H1 (cell line): ENCODE results near the gene SORCS3. TPM values are rescaled to one million over a fixed set of nuclear protein-coding genes. Genes with fewer than 3 reads are reported as not detected.

Source experiments
- CTCF ChIA-PET: fragments of 300-600 bp; sonication (Branson Sonifier 250); formaldehyde crosslinking; loops from one replicate; lab custom pipeline; 2021; ENCODE audit not compliant: partially characterized antibody; lab: Charles Lee
- POLR2A ChIA-PET: fragments of 300-600 bp; sonication (Branson Sonifier 250); formaldehyde crosslinking; loops from one replicate; lab custom pipeline; 2021; ENCODE audit warnings: inconsistent platforms; ENCODE audit not compliant: partially characterized antibody; lab: Charles Lee
- DNase-seq, 2 experiments: peaks; one replicate each; pipeline versions ENCODE4 v3.0.0 to v3.0.0-alpha.2; 2010 to 2022; ENCODE audit warnings: low spot score in 2 of 2, low read depth in 1 of 2, mixed read lengths in 1 of 2
- FAIRE-seq: peaks from 2 replicates; lab custom pipeline; 2011; peaks lifted over from hg19 to GRCh38; lab: Jason Lieb, UNC
- H2AFZ ChIP-seq: 2 replicates; pipeline ENCODE4 v1.8.1; 2012; ENCODE audit warnings: low read length, inconsistent platforms
- H2AK5ac ChIP-seq: 2 replicates; pipeline ENCODE4 v1.6.1; 2013; ENCODE audit warnings: low read depth, low read length
- H2BK120ac ChIP-seq: replicated peaks from 2 replicates; pipeline ENCODE3; 2013; ENCODE audit warnings: low read depth, low read length, inconsistent platforms
- H2BK12ac ChIP-seq: 2 replicates; pipeline ENCODE4 v1.6.1; 2013; ENCODE audit warnings: low read depth, low read length
- H2BK15ac ChIP-seq: 2 replicates; pipeline ENCODE4 v1.6.1; 2013; ENCODE audit warnings: low read length
- H2BK20ac ChIP-seq: 2 replicates; pipeline ENCODE4 v1.6.1; 2013; ENCODE audit warnings: low read length
- H2BK5ac ChIP-seq: 2 replicates; pipeline ENCODE4 v1.6.1; 2013; ENCODE audit warnings: low read depth, low read length
- H3K14ac ChIP-seq: 2 replicates; pipeline ENCODE4 v1.6.1; 2013; ENCODE audit warnings: inconsistent platforms; ENCODE audit not compliant: insufficient read length
- H3K18ac ChIP-seq: 2 replicates; pipeline ENCODE4 v1.6.1; 2013; ENCODE audit warnings: low read length; ENCODE audit errors: extremely low read depth
- H3K23ac ChIP-seq: 2 replicates; pipeline ENCODE4 v1.6.1; 2013; ENCODE audit warnings: inconsistent platforms; ENCODE audit not compliant: insufficient read length
- H3K23me2 ChIP-seq: 2 replicates; pipeline ENCODE4 v1.6.1; 2013; ENCODE audit warnings: low read depth, low read length
- H3K27ac ChIP-seq: 2 replicates; pipeline ENCODE4 v1.6.1; 2011; ENCODE audit warnings: low read depth, low read length, inconsistent platforms
- H3K27me3 ChIP-seq, 4 experiments: replicated peaks in 1 of 4; 1 replicate in 1 of 4; 2 replicates in 3 of 4; pipeline versions ENCODE4 v1.6.1 to v1.8.1; 2011 to 2013; ENCODE audit warnings: low read length in 3 of 4, mild to moderate bottlenecking in 3 of 4, inconsistent platforms in 2 of 4, mixed read lengths in 2 of 4, moderate library complexity in 1 of 4; ENCODE audit not compliant: control insufficient read depth in 3 of 4, insufficient read depth in 3 of 4; ENCODE audit errors: extremely low read depth in 1 of 4
- H3K36me3 ChIP-seq, 4 experiments: 2 replicates each; pipeline versions ENCODE4 v1.6.1 to v1.8.1; 2011 to 2013; ENCODE audit warnings: mild to moderate bottlenecking in 4 of 4, low read length in 3 of 4, moderate library complexity in 2 of 4, control low read depth in 1 of 4, inconsistent platforms in 1 of 4; ENCODE audit not compliant: insufficient read depth in 4 of 4, control insufficient read depth in 2 of 4
- H3K4ac ChIP-seq: replicated peaks from 2 replicates; pipeline ENCODE3; 2013; ENCODE audit warnings: low read length, low read depth, mixed read lengths, inconsistent platforms; ENCODE audit not compliant: insufficient read length
- H3K4me1 ChIP-seq, 4 experiments: replicated peaks in 1 of 4; 1 replicate in 1 of 4; 2 replicates in 3 of 4; pipeline versions ENCODE4 v1.6.1 to v1.8.1; 2011 to 2013; ENCODE audit warnings: low read length in 3 of 4, inconsistent platforms in 2 of 4, mixed read lengths in 1 of 4; ENCODE audit not compliant: insufficient read depth in 4 of 4, control insufficient read depth in 3 of 4
- H3K4me2 ChIP-seq, 2 experiments: 2 replicates each; pipeline versions ENCODE4 v1.6.1 to v1.8.1; 2011 to 2013; ENCODE audit warnings: low read depth in 2 of 2, low read length in 2 of 2, control low read depth in 1 of 2, inconsistent platforms in 1 of 2, mild to moderate bottlenecking in 1 of 2; ENCODE audit not compliant: insufficient read depth in 1 of 2
- H3K4me3 ChIP-seq, 4 experiments: fragments of 200-600, 300-600 bp in 1 of 4; sonication (generic), shearing (Covaris generic), sonication (Bioruptor Twin) in 1 of 4; 2 replicates each; pipeline versions ENCODE4 v1.5.1 to v1.8.1; 2011 to 2016; ENCODE audit warnings: low read length in 4 of 4, low read depth in 3 of 4, control low read depth in 2 of 4, inconsistent platforms in 2 of 4, mild to moderate bottlenecking in 2 of 4, mixed read lengths in 1 of 4, moderate library complexity in 1 of 4; ENCODE audit not compliant: insufficient read depth in 2 of 4; ENCODE audit errors: extremely low read depth in 1 of 4
- H3K56ac ChIP-seq: replicated peaks from 2 replicates; pipeline ENCODE3; 2013; ENCODE audit warnings: low read depth, mild to moderate bottlenecking, mixed read lengths, low read length, inconsistent platforms; ENCODE audit not compliant: insufficient read length
- H3K79me1 ChIP-seq: 2 replicates; pipeline ENCODE4 v1.6.1; 2013; ENCODE audit warnings: low read depth, low read length, control low read depth
- H3K79me2 ChIP-seq, 2 experiments: 2 replicates each; pipeline versions ENCODE4 v1.6.1 to v1.8.1; 2012 to 2013; ENCODE audit warnings: low read length in 2 of 2, mild to moderate bottlenecking in 2 of 2, inconsistent platforms in 1 of 2; ENCODE audit not compliant: insufficient read depth in 2 of 2, control insufficient read depth in 1 of 2
- H3K9ac ChIP-seq, 4 experiments: replicated peaks in 1 of 4; 1 replicate in 1 of 4; 2 replicates in 3 of 4; pipeline versions ENCODE4 v1.6.1 to v1.8.1; 2011 to 2013; ENCODE audit warnings: low read depth in 3 of 4, low read length in 3 of 4, control low read depth in 2 of 4, mild to moderate bottlenecking in 2 of 4, moderate library complexity in 2 of 4, inconsistent platforms in 1 of 4; ENCODE audit errors: extremely low read depth in 1 of 4
- H3K9me3 ChIP-seq, 2 experiments: 2 replicates each; pipeline versions ENCODE4 v1.6.1 to v1.8.1; 2012 to 2013; ENCODE audit warnings: mild to moderate bottlenecking in 2 of 2, moderate library complexity in 2 of 2, control low read depth in 1 of 2, inconsistent platforms in 1 of 2, low read depth in 1 of 2, low read length in 1 of 2, mixed read lengths in 1 of 2; ENCODE audit not compliant: insufficient read depth in 2 of 2
- H4K20me1 ChIP-seq, 2 experiments: replicated peaks in 1 of 2; 2 replicates each; pipeline versions ENCODE3 to v1.8.1; 2011 to 2013; ENCODE audit warnings: inconsistent platforms in 2 of 2, low read length in 2 of 2, mild to moderate bottlenecking in 1 of 2; ENCODE audit not compliant: insufficient read depth in 2 of 2, control insufficient read depth in 1 of 2
- H4K5ac ChIP-seq: 2 replicates; pipeline ENCODE4 v1.6.1; 2013; ENCODE audit warnings: low read length, low read depth, mixed read lengths, inconsistent platforms; ENCODE audit not compliant: insufficient read length
- H4K8ac ChIP-seq: 2 replicates; pipeline ENCODE4 v1.8.0; 2013; ENCODE audit warnings: mild to moderate bottlenecking, moderate library complexity, low read length, inconsistent platforms; ENCODE audit not compliant: insufficient read depth; ENCODE audit errors: extremely low read depth
- H4K91ac ChIP-seq: replicated peaks from 2 replicates; pipeline ENCODE3; 2013; ENCODE audit warnings: low read length, mixed read lengths, inconsistent platforms; ENCODE audit not compliant: insufficient read length
- BACH1 ChIP-seq: IDR thresholded peaks from 2 replicates; pipeline ENCODE4 v1.6.1; 2012; ENCODE audit warnings: low read length, improper control_type of control experiment
- CHD2 ChIP-seq: IDR thresholded peaks from 2 replicates; pipeline ENCODE4 v1.6.1; 2012; ENCODE audit warnings: low read length, improper control_type of control experiment
- WGBS, 2 experiments: shearing (Covaris generic) in 1 of 2; methylation state at CpG; one replicate each; pipeline versions ENCODE4 v1.1.6 to v1.1.7; 2013 to 2015; ENCODE audit warnings: low lambda C conversion rate in 2 of 2, mixed read lengths in 2 of 2, inconsistent platforms in 1 of 2, low coverage in 1 of 2, missing lambda C conversion rate in 1 of 2; ENCODE audit not compliant: insufficient replicate concordance in 2 of 2, insufficient coverage in 1 of 2, insufficient read length in 1 of 2; ENCODE audit errors: extremely low coverage in 1 of 2, missing lambda C conversion rate in 1 of 2; 5-methylcytosine and 5-hydroxymethylcytosine counted together
- polyA plus RNA-seq, 7 experiments: library from polyadenylated mRNA; depleted of rRNA in 3 of 7; stranded (reverse) in 5 of 7; unstranded in 2 of 7; fragments of >200 nt in 5 of 7; fragments of 200-250 nt in 2 of 7; gene quantifications; 1 replicate in 5 of 7; 2 replicates in 1 of 7; 4 replicates in 1 of 7; pipeline versions ENCODE4 v1.2.1 to v1.2.3, GENCODE V29; 2011 to 2013; ENCODE audit warnings: missing spikeins in 2 of 7, mixed read lengths in 2 of 7
- total RNA-seq: library from RNA; stranded (reverse); fragmentation: NEBNext Ultra II Directional; extraction: Animal tissue kit (Norgen Biotek cat#: 25700); gene quantifications from 2 replicates; pipeline ENCODE4 v1.2.1, GENCODE V29; 2021

Gene SORCS3
- total and polyA plus RNA-seq, 2 of the 8 experiments (the other 6 are each of a cell fraction or from before 2014, with no cell fraction given), result 0.26 to 0.88 TPM

- no peaks in the 10 kb centered on the region; the same call in 1 of the 2 replicates for H3K23me2 ChIP-seq
- H4K8ac ChIP-seq, result no peak overlapping the region
- H3K9me3 ChIP-seq, result no peaks in the 10 kb centered on the region; a peak in 1 of 4 replicates
- H2BK5ac ChIP-seq, result no peak overlapping the region
- H3K23ac ChIP-seq, result no peak overlapping the region
- no peaks in the 10 kb centered on the region for H3K79me1 ChIP-seq
- no peak overlapping the region for H2BK20ac ChIP-seq
- ChIA-PET CTCF (interaction anchor here (1.2 to 2.0 kb wide), 3 partner anchors 9 to 259 kb away, joined by 3 to 4 read pairs (median 3); no protein-coding TSS in a partner anchor), POLR2A (no interaction called here)
- FAIRE-seq (no peak), DNase-seq (no peak)
- H4K91ac ChIP-seq, result no peak overlapping the region
- peaks cover 0 to 2% of the 10 kb centered on the region in 2 experiments for H4K20me1 ChIP-seq
- no peak overlapping the region for H3K14ac ChIP-seq
- H3K56ac ChIP-seq, result no peak overlapping the region
- TF ChIP-seq BACH1 (no peak), CHD2 (no peak)
- WGBS, 2 experiments, result 89% methylated on average over 5 of the region's 5 CpGs; no CpG with 5 or more reads in 1 of the 2 experiments
- H3K79me2 ChIP-seq, result no peaks in the 10 kb centered on the region
- H3K4ac ChIP-seq, result no peak overlapping the region
- H3K27ac ChIP-seq, result no peak overlapping the region
- H3K36me3 ChIP-seq, result no peaks in the 10 kb centered on the region
- H3K4me1 ChIP-seq, result peaks cover 0 to 2% (median 0%) of the 10 kb centered on the region in 4 experiments; a peak in 2 of 7 replicates
- H2AK5ac ChIP-seq, result no peak overlapping the region
- no peak overlapping the region for H2AFZ ChIP-seq
- H3K9ac ChIP-seq, result no peak overlapping the region
- no peak overlapping the region for H3K18ac ChIP-seq
- H2BK12ac ChIP-seq, result no peak overlapping the region
- no peak overlapping the region for H3K4me2 ChIP-seq
- no peak overlapping the region for H2BK15ac ChIP-seq
- no peak overlapping the region for H2BK120ac ChIP-seq
- H4K5ac ChIP-seq, result no peak overlapping the region
- no peak overlapping the region for H3K4me3 ChIP-seq
- H3K27me3 ChIP-seq, result peaks cover 0 to 2% (median 0%) of the 10 kb centered on the region in 4 experiments; a peak in 1 of 7 replicates
These were observed 25.0 kb downstream of the SORCS3 start for GRCh38 chr10:104666106-104666505.
